Panc1 (cell line): ENCODE data around the gene ALOX5AP. TPM values are rescaled to one million over a fixed set of nuclear protein-coding genes. Genes with fewer than 3 reads are reported as not detected.

Source experiments
- ATAC-seq: fragments of 200-7000 bp; cut with Tn5 transposase; 2 replicates; pipeline ENCODE4 v1.9.1; 2020; ENCODE audit warnings: mild to moderate bottlenecking, moderate library complexity
- BruUV-seq: library from RNA; stranded (reverse); fragments of 400-500 nt; replicated peaks from 2 replicates; lab custom pipeline; 2021; lab: Mats Ljungman, UMichigan
- CTCF ChIA-PET: fragments of 300-600 bp; sonication (Branson Sonifier 250); formaldehyde crosslinking; loops from one replicate; lab custom pipeline; 2022; ENCODE audit warnings: antibody characterized with exemption; lab: Charles Lee
- POLR2A ChIA-PET: fragments of 300-600 bp; sonication (Branson Sonifier 250); formaldehyde crosslinking; loops from one replicate; lab custom pipeline; 2022; ENCODE audit warnings: antibody characterized with exemption; lab: Charles Lee
- DNase-seq: peaks from one replicate; pipeline ENCODE4 v3.0.0-alpha.2; 2010; ENCODE audit warnings: low read depth, low spot score
- H3K27ac ChIP-seq: 2 replicates; pipeline ENCODE4 v1.5.1; 2011; ENCODE audit warnings: mild to moderate bottlenecking, low read length, inconsistent platforms
- H3K27me3 ChIP-seq: fragments of 200-500 bp; sonication (Bioruptor generic); 2 replicates; pipeline ENCODE4 v1.6.0; 2014; ENCODE audit warnings: low read length, inconsistent platforms; ENCODE audit not compliant: control insufficient read depth, insufficient read depth
- H3K36me3 ChIP-seq: fragments of 200-500 bp; sonication (Bioruptor generic); 2 replicates; pipeline ENCODE4 v1.5.1; 2014; ENCODE audit warnings: inconsistent platforms, mild to moderate bottlenecking, low read length, moderate library complexity; ENCODE audit not compliant: control insufficient read depth, insufficient read depth
- H3K4me1 ChIP-seq: 2 replicates; pipeline ENCODE4 v1.5.1; 2011; ENCODE audit warnings: inconsistent platforms, mild to moderate bottlenecking, low read length, moderate library complexity; ENCODE audit not compliant: control insufficient read depth, insufficient read depth
- H3K4me3 ChIP-seq, 2 experiments: 2 replicates each; pipeline ENCODE4 v1.5.1; 2011 to 2012; ENCODE audit warnings: low read depth in 2 of 2, low read length in 2 of 2, mild to moderate bottlenecking in 2 of 2, inconsistent platforms in 1 of 2, moderate library complexity in 1 of 2
- H3K9me3 ChIP-seq: fragments of 200-500 bp; sonication (Bioruptor generic); 2 replicates; pipeline ENCODE4 v1.5.1; 2014; ENCODE audit warnings: low read depth, mild to moderate bottlenecking, inconsistent platforms, low read length, moderate library complexity; ENCODE audit not compliant: control insufficient read depth, insufficient read depth
- POLR2AphosphoS5 ChIP-seq: IDR thresholded peaks from 2 replicates; pipeline ENCODE4 v1.6.1; 2012; ENCODE audit warnings: mild to moderate bottlenecking, low read depth, low read length, moderate library complexity
- REST ChIP-seq, 2 experiments: IDR thresholded peaks; 2 replicates each; pipeline ENCODE4 v1.6.1; 2011 to 2012; ENCODE audit warnings: low read depth in 2 of 2, control low read depth in 1 of 2, low read length in 1 of 2, mild to moderate bottlenecking in 1 of 2, moderate library complexity in 1 of 2; ENCODE audit not compliant: insufficient read depth in 1 of 2
- SIN3A ChIP-seq: IDR thresholded peaks from 2 replicates; pipeline ENCODE4 v1.6.1; 2012; ENCODE audit warnings: low read depth, mild to moderate bottlenecking, low read length, moderate library complexity, borderline replicate concordance; ENCODE audit not compliant: insufficient read depth
- TCF7L2 ChIP-seq: IDR thresholded peaks from 2 replicates; pipeline ENCODE4 v1.6.1; 2011; ENCODE audit warnings: mild to moderate bottlenecking, low read depth, low read length, inconsistent platforms
- in situ Hi-C: cut with HindIII; loops from 2 replicates; pipeline ENCODE4 v1.10.0; 2016; ENCODE audit warnings: low sequenced_read_pairs, low pct_unique_long_range_greater_than_20kb
- intact Hi-C: fragments of 100-400 bp; cut with micrococcal nuclease; formaldehyde crosslinking; loops from one replicate; pipeline ENCODE4 v1.10.0; 2022; ENCODE audit not compliant: unreplicated experiment
- total RNA-seq: library from RNA; stranded (reverse); gene quantifications from one replicate; pipeline ENCODE4 v1.2.1, GENCODE V29; 2021; ENCODE audit not compliant: unreplicated experiment
- TF ChIP-seq, protein P1 (sequence below): fragments of 450-650 bp; IDR thresholded peaks from 2 replicates; pipeline ENCODE4 v1.5.1; 2017; ENCODE audit warnings: mild to moderate bottlenecking

ALOX5AP gene
- total RNA-seq, 1 experiment from 2014 or later = 2.1 TPM

DNA sequence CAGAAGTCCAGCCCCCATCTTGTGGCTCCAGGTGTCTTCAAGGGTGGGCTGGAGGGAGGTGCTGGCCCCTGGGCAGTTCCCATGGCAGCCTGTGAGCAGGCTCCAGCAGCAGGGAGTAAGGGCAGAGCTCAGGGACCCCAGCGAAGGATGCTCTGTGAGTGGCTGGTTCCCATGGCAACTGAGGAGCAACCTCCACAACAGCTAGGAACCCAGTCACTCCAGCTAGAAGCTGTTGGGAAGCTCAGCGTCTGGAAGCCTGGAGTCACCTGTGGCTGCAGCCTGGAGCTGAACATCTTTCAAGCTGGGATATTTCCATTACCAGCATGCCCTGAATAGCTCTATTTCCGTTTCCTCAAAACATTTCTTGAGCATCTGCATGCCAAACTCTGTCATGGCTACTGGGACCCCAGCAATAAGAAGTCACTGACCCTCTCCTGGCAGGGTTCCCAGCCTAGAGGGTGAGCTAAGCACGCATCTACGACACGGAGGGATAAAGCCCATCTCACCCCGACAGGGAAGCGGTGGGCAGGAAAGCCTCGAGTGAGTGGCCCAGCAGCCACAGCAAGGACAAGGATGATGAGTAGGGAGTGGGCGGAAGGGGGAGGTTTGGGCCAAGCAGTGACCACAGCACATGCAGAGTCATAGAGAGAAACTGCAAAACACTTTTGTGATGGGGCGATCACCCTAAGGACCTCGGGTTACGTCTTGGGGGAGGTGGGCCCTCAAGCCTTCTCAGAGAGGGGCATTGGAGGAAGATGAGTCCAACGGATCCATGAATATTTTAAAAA is 52.6 kb downstream of the ALOX5AP start:
- in situ Hi-C loops = no loop called here
- no peaks in the 10 kb centered on the region for H3K36me3 ChIP-seq
- ChIA-PET CTCF (no interaction called here), POLR2A (no interaction called here)
- TF ChIP-seq REST (IDR thresholded peaks at IDR 0.05; ENCODE audit: insufficient read depth in 1 of 2, low read depth in 2 of 2, low read length in 1 of 2) (no peak), POLR2AphosphoS5 (no peak), SIN3A (no peak), TCF7L2 (no peak)
- TF ChIP-seq, protein P1, sequence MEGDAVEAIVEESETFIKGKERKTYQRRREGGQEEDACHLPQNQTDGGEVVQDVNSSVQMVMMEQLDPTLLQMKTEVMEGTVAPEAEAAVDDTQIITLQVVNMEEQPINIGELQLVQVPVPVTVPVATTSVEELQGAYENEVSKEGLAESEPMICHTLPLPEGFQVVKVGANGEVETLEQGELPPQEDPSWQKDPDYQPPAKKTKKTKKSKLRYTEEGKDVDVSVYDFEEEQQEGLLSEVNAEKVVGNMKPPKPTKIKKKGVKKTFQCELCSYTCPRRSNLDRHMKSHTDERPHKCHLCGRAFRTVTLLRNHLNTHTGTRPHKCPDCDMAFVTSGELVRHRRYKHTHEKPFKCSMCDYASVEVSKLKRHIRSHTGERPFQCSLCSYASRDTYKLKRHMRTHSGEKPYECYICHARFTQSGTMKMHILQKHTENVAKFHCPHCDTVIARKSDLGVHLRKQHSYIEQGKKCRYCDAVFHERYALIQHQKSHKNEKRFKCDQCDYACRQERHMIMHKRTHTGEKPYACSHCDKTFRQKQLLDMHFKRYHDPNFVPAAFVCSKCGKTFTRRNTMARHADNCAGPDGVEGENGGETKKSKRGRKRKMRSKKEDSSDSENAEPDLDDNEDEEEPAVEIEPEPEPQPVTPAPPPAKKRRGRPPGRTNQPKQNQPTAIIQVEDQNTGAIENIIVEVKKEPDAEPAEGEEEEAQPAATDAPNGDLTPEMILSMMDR = no peak
- no peaks in the 10 kb centered on the region for H3K27me3 ChIP-seq
- no TSS peak for BruUV-seq
- H3K4me3 ChIP-seq = no peak overlapping the region
- DNase-seq = no peak
- intact Hi-C loops = no loop called here
- peaks cover 16% of the 10 kb centered on the region for H3K4me1 ChIP-seq
- peak overlapping the region; percentile 61 for H3K27ac ChIP-seq
- no peaks in the 10 kb centered on the region for H3K9me3 ChIP-seq
- ATAC-seq = no peak

DNA sequence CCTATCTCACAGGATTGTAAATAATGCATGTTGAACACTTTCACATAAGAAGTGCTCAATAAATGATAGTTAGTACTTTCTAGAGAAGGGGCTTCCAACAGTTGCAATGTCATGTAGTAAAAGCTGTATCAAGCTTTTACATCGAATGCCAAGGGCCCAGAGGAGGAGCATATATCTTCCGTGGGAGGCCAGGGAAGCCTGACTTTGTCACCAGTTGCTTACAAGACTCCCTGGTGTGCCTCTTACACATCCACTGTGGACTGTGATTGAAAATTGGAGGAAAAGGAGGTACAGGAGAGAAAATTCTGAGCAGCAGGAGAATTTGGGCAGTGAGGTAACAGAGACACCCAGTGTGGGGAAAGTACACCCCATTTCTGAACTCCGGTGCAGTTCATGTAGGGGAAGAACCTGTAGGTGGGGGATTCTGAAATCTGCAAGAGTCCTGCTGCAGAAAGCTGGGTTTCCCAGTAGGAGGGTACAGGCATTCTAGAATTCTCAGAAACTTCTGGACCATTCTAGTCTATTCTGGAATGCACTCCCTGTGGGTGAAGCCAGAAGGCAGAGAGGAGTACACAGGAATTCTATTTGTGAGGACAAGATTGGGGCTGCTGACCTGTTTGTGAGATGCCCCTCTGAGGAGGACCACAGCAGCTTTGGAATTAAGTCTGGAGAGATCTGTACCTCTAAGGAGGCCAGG is 54.0 kb downstream of the ALOX5AP start:
- intact Hi-C loops = no loop called here
- CTCF ChIA-PET = no interaction called here

More for the DNA sequence above, 54.0 kb downstream of the ALOX5AP start:
- peak overlapping the region; percentile 71 for H3K27ac ChIP-seq
- ATAC-seq = no peak
- in situ Hi-C loops = no loop called here
- BruUV-seq = no TSS peak
- TF ChIP-seq SIN3A (no peak), REST (IDR thresholded peaks at IDR 0.05; ENCODE audit: insufficient read depth in 1 of 2, low read depth in 2 of 2, low read length in 1 of 2) (no peak), POLR2AphosphoS5 (no peak), TCF7L2 (no peak)
- TF ChIP-seq, protein P1 = no peak
- no peak overlapping the region for H3K4me3 ChIP-seq
- POLR2A ChIA-PET = no interaction called here
- H3K27me3 ChIP-seq = no peaks in the 10 kb centered on the region
- no peaks in the 10 kb centered on the region for H3K9me3 ChIP-seq
- DNase-seq = no peak
- H3K4me1 ChIP-seq = peaks cover 25% of the 10 kb centered on the region
- H3K36me3 ChIP-seq = no peaks in the 10 kb centered on the region
